ENCODE measurements around the gene PSENEN. TPM values are rescaled to one million over a fixed set of nuclear protein-coding genes. Genes with fewer than 3 reads are reported as not detected.

PSENEN gene
- total RNA-seq, 1 donor from 2014 or later = 59.7 TPM

DNA sequence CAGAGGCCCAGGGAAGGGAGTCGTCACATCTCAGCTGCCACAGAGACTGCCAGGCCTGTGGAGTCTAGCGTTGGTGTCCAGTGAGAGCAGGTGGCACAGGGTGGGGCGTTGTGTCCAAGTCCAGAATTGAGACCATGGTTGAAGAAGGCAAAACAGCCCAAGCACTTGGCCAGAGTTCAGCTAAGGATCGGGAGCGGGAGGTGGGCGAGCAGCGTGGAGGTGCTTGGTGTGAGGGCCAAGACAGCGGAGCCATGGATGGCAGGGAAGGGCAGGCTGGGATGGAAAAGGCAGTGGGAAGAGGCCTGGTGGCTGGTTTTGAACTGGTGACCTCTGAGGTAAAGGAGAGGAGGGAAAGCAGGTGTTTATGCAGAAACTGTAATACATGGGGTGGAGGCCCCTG lies 11.2 kb upstream of the PSENEN start:
- TF ChIP-seq, protein P1, sequence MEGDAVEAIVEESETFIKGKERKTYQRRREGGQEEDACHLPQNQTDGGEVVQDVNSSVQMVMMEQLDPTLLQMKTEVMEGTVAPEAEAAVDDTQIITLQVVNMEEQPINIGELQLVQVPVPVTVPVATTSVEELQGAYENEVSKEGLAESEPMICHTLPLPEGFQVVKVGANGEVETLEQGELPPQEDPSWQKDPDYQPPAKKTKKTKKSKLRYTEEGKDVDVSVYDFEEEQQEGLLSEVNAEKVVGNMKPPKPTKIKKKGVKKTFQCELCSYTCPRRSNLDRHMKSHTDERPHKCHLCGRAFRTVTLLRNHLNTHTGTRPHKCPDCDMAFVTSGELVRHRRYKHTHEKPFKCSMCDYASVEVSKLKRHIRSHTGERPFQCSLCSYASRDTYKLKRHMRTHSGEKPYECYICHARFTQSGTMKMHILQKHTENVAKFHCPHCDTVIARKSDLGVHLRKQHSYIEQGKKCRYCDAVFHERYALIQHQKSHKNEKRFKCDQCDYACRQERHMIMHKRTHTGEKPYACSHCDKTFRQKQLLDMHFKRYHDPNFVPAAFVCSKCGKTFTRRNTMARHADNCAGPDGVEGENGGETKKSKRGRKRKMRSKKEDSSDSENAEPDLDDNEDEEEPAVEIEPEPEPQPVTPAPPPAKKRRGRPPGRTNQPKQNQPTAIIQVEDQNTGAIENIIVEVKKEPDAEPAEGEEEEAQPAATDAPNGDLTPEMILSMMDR (IDR thresholded peaks at IDR 0.05; ENCODE audit: insufficient read depth, low read length, poor library complexity, severe bottlenecking) = no peak
- DNase-seq (ENCODE audit: low read depth) = no peak
- peaks cover 5% of the 10 kb centered on the region for H3K36me3 ChIP-seq (ENCODE audit: control insufficient read depth, insufficient read depth, low read length)

DNA sequence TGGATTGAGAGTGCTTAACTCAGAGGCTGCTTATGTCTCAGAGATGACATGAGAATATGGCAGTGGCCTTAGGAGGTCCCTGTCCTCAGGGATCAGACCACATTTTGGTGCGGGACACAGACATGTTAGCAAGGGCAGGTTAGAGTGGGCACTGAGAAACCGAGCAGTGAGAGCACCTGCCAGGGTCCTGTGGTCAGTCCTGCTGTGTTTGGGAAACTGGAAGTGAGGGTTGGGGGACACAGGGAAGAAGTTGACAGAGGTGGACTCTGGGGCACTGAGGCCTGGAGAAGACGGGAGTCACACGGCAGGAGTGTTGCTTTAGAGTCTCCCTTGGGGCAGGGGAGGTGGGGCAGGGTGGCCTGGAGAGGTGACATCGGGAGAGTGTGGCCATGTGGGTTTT lies 10.6 kb upstream of the PSENEN start:
- peaks cover 5% of the 10 kb centered on the region for H3K36me3 ChIP-seq (ENCODE audit: control insufficient read depth, insufficient read depth, low read length)
- DNase-seq (ENCODE audit: low read depth) = no peak
- H3K27me3 ChIP-seq (ENCODE audit: control insufficient read depth, insufficient read depth, low read length) = no peaks in the 10 kb centered on the region
- TF ChIP-seq, protein P1 (IDR thresholded peaks at IDR 0.05; ENCODE audit: insufficient read depth, low read length, poor library complexity, severe bottlenecking) = no peak
- no peak overlapping the region for H3K4me3 ChIP-seq (ENCODE audit: low read depth, low read length)

More for the DNA sequence above, 11.2 kb upstream of the PSENEN start:
- no peak overlapping the region for H3K4me3 ChIP-seq (ENCODE audit: low read depth, low read length)
- no peaks in the 10 kb centered on the region for H3K27me3 ChIP-seq (ENCODE audit: control insufficient read depth, insufficient read depth, low read length)

DNA sequence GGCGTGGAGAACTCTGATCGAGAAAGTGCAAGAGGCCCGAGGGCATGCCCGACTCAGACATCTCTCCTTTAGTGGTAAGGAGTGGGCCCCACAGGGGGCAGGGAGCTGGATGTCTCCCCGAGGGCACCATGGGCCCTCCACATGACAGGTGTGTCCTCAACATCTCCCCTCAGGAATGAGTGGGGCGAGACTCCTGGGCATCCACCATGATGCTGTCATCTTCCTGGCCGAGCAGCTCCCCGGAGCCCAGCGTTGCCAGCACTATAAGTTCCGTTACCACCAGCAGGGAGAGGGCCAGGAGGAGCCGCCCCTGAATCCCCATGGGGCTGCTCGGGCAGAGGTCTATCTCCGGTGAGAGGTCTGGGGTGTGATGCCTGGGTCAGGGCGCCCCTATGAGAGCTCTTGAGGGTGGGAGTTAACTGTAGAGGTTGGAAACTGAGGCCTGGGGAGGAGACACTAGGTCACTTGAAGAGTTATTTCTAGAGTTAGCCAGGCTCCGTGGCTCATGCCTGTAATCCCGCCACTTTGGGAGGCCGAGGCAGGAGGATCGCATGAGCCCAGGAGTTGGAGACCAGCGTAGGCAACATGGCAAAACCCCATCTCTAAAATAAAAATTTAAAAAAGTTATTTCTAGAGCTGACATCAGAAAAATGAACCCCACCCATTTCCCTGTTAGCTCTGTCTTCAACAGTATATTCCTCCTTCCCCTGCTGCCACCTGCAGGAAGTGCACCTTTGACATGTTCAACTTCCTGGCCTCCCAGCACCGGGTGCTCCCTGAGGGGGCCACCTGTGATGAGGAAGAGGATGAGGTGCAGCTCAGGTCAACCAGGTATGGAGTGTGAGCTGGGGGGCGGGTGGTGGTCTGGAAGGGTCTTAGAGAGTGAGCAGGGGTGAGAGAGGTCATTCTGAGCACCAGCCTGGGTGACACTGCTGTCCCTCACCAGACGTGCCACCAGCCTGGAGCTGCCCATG lies 8.3 kb upstream of the PSENEN start:
- TF ChIP-seq, protein P1 (IDR thresholded peaks at IDR 0.05; ENCODE audit: insufficient read depth, low read length, poor library complexity, severe bottlenecking) = peak; percentile 3
- DNase-seq (ENCODE audit: low read depth) = no peak
- no peak overlapping the region for H3K4me3 ChIP-seq (ENCODE audit: low read depth, low read length)
- no peaks in the 10 kb centered on the region for H3K27me3 ChIP-seq (ENCODE audit: control insufficient read depth, insufficient read depth, low read length)
- H3K36me3 ChIP-seq (ENCODE audit: control insufficient read depth, insufficient read depth, low read length) = no peaks in the 10 kb centered on the region

GRCh38 chr19:35738021-35738886 lies 7.2 kb upstream of the PSENEN start:
- H3K4me3 ChIP-seq (ENCODE audit: low read depth, low read length) = no peak overlapping the region
- no peaks in the 10 kb centered on the region for H3K27me3 ChIP-seq (ENCODE audit: control insufficient read depth, insufficient read depth, low read length)
- H3K36me3 ChIP-seq (ENCODE audit: control insufficient read depth, insufficient read depth, low read length) = no peaks in the 10 kb centered on the region
- no peak for DNase-seq (ENCODE audit: low read depth)
- TF ChIP-seq, protein P1 (IDR thresholded peaks at IDR 0.05; ENCODE audit: insufficient read depth, low read length, poor library complexity, severe bottlenecking) = no peak

- no peak for DNase-seq (ENCODE audit: low read depth)
- no peaks in the 10 kb centered on the region for H3K27me3 ChIP-seq (ENCODE audit: control insufficient read depth, insufficient read depth, low read length)
- no peaks in the 10 kb centered on the region for H3K36me3 ChIP-seq (ENCODE audit: control insufficient read depth, insufficient read depth, low read length)
- TF ChIP-seq, protein P1 (IDR thresholded peaks at IDR 0.05; ENCODE audit: insufficient read depth, low read length, poor library complexity, severe bottlenecking) = no peak
- no peak overlapping the region for H3K4me3 ChIP-seq (ENCODE audit: low read depth, low read length)
Measured at GRCh38 chr19:35738887-35739229, 6.6 kb upstream of the PSENEN start.
